ENCODE measurements around the gene CEP41. TPM values are rescaled to one million over a fixed set of nuclear protein-coding genes. Genes with fewer than 3 reads are reported as not detected.

CEP41 gene
- total RNA-seq, 1 donor from 2014 or later = 16.5 TPM

- Mint-ChIP-seq H3K27ac (no peak overlapping the region), H3K4me3 (no peak overlapping the region), H3K4me1 (peaks cover 31% of the 10 kb centered on the region), H3K27me3 (ENCODE audit: insufficient read depth, low read depth) (peaks cover 9% of the 10 kb centered on the region), H3K9me3 (peaks cover 20% of the 10 kb centered on the region), H3K36me3 (peaks cover 10% of the 10 kb centered on the region)
- no peak overlapping the region for H3K27ac ChIP-seq
- H3K36me3 ChIP-seq = no peaks in the 10 kb centered on the region
- no peaks in the 10 kb centered on the region for H3K27me3 ChIP-seq
- H4K20me1 ChIP-seq (ENCODE audit: low read depth) = no peaks in the 10 kb centered on the region
- H3K4me2 ChIP-seq = no peak overlapping the region
- no peaks in the 10 kb centered on the region for H3F3A ChIP-seq (ENCODE audit: low read depth)
- DNase-seq (ENCODE audit: low spot score) = no peak
- TF ChIP-seq EZH2phosphoT487 (IDR thresholded peaks at IDR 0.05) (no peak), EZH2 (IDR thresholded peaks at IDR 0.05) (no peak), CTCF (IDR thresholded peaks at IDR 0.05) (no peak)
- no peak overlapping the region for H3K9ac ChIP-seq
- H3K9me3 ChIP-seq (ENCODE audit: low read depth) = no peaks in the 10 kb centered on the region
- no peaks in the 10 kb centered on the region for H3K79me2 ChIP-seq (ENCODE audit: low read depth)
- H3K4me3 ChIP-seq = no peak overlapping the region
- H2AFZ ChIP-seq (replicated peaks) = no peak overlapping the region
- H3K4me1 ChIP-seq = peaks cover 7% of the 10 kb centered on the region
Observed at GRCh38 chr7:130384841-130385599, 55.8 kb downstream of the CEP41 start.

- peaks cover 9% of the 10 kb centered on the region for H3K27me3 Mint-ChIP-seq (ENCODE audit: insufficient read depth, low read depth)
- H3K4me3 Mint-ChIP-seq = no peak overlapping the region
- Histone ChIP-seq H3K4me1 (peaks cover 10% of the 10 kb centered on the region), H3K27me3 (no peaks in the 10 kb centered on the region), H3K27ac (no peak overlapping the region), H3F3A (ENCODE audit: low read depth) (no peaks in the 10 kb centered on the region), H3K4me3 (no peak overlapping the region), H2AFZ (replicated peaks) (no peak overlapping the region), H4K20me1 (ENCODE audit: low read depth) (no peaks in the 10 kb centered on the region), H3K9ac (no peak overlapping the region), H3K9me3 (ENCODE audit: low read depth) (no peaks in the 10 kb centered on the region), H3K4me2 (no peak overlapping the region), H3K36me3 (no peaks in the 10 kb centered on the region), H3K79me2 (ENCODE audit: low read depth) (no peaks in the 10 kb centered on the region)
- no peak overlapping the region for H3K27ac Mint-ChIP-seq
- peaks cover 34% of the 10 kb centered on the region for H3K4me1 Mint-ChIP-seq
- no peak for TF ChIP-seq EZH2 (IDR thresholded peaks at IDR 0.05)
- no peak for TF ChIP-seq EZH2phosphoT487 (IDR thresholded peaks at IDR 0.05)
- TF ChIP-seq CTCF (IDR thresholded peaks at IDR 0.05) = no peak
- peaks cover 20% of the 10 kb centered on the region for H3K9me3 Mint-ChIP-seq
- no peak for DNase-seq (ENCODE audit: low spot score)
- H3K36me3 Mint-ChIP-seq = peaks cover 10% of the 10 kb centered on the region
Observed at GRCh38 chr7:130384371-130384801, 56.4 kb downstream of the CEP41 start.

GRCh38 chr7:130383187-130383980, 57.4 kb downstream of the CEP41 start:
- peaks cover 8% of the 10 kb centered on the region for H3K36me3 Mint-ChIP-seq
- H3F3A ChIP-seq (ENCODE audit: low read depth) = no peaks in the 10 kb centered on the region
- H3K4me1 Mint-ChIP-seq = peaks cover 37% of the 10 kb centered on the region
- H3K9ac ChIP-seq = no peak overlapping the region
- no peaks in the 10 kb centered on the region for H4K20me1 ChIP-seq (ENCODE audit: low read depth)
- peaks cover 10% of the 10 kb centered on the region for H3K4me1 ChIP-seq
- H3K79me2 ChIP-seq (ENCODE audit: low read depth) = no peaks in the 10 kb centered on the region
- no peak overlapping the region for H3K4me3 ChIP-seq
- H3K9me3 Mint-ChIP-seq = peaks cover 15% of the 10 kb centered on the region
- H3K4me3 Mint-ChIP-seq = no peak overlapping the region
- H3K27me3 ChIP-seq = no peaks in the 10 kb centered on the region
- H3K27ac Mint-ChIP-seq = peak overlapping the region; percentile 47
- no peak for TF ChIP-seq CTCF (IDR thresholded peaks at IDR 0.05)
- TF ChIP-seq EZH2phosphoT487 (IDR thresholded peaks at IDR 0.05) = no peak
- TF ChIP-seq EZH2 (IDR thresholded peaks at IDR 0.05) = no peak
- H2AFZ ChIP-seq (replicated peaks) = no peak overlapping the region
- H3K9me3 ChIP-seq (ENCODE audit: low read depth) = no peaks in the 10 kb centered on the region
- peaks cover 9% of the 10 kb centered on the region for H3K27me3 Mint-ChIP-seq (ENCODE audit: insufficient read depth, low read depth)
- no peak overlapping the region for H3K27ac ChIP-seq
- H3K4me2 ChIP-seq = no peak overlapping the region
- DNase-seq (ENCODE audit: low spot score) = no peak
- no peaks in the 10 kb centered on the region for H3K36me3 ChIP-seq
